Heart right ventricle (tissue), 16 donors: Measurements from ENCODE around the gene MS4A2. TPM values are rescaled to one million over a fixed set of nuclear protein-coding genes. Genes with fewer than 3 reads are reported as not detected.
"Not testable (repeated sequence)": the region's sequence is repeated elsewhere in the genome, so short reads cannot be mapped to it uniquely, and the experiment has no call there.

Experiments used
- ATAC-seq, 8 donors: fragments of 200-7000 bp; cut with Tn5 transposase; one replicate each; pipeline ENCODE4 v1.9.1; 2020; ENCODE audit warnings: mild to moderate bottlenecking in 8 of 8, moderate library complexity in 8 of 8, moderate number of reproducible peaks in 1 of 8
- DNase-seq, 2 donors: peaks; one replicate each; pipeline ENCODE4 v3.0.0-alpha.2; 2020
- H3K27ac ChIP-seq, 10 donors: fragments of 200-600 bp; sonication (generic) in 2 of 10; one replicate each; pipeline versions ENCODE4 v1.5.0 to v1.8.0; 2020 to 2022; ENCODE audit warnings: mild to moderate bottlenecking in 3 of 10
- H3K27me3 ChIP-seq, 7 donors: fragments of 200-600 bp; one replicate each; pipeline ENCODE4 v1.8.0; 2021 to 2022; ENCODE audit warnings: mild to moderate bottlenecking in 2 of 7
- H3K36me3 ChIP-seq, 9 donors: fragments of 200-600 bp; sonication (generic) in 1 of 9; one replicate each; pipeline versions ENCODE4 v1.5.0 to v1.8.0; 2020 to 2022; ENCODE audit warnings: mild to moderate bottlenecking in 2 of 9
- H3K4me1 ChIP-seq, 9 donors: fragments of 200-600 bp; sonication (generic) in 1 of 9; one replicate each; pipeline versions ENCODE4 v1.5.0 to v1.8.0; 2020 to 2022; ENCODE audit warnings: mild to moderate bottlenecking in 4 of 9
- H3K4me3 ChIP-seq, 10 donors: fragments of 200-600 bp; sonication (generic) in 2 of 10; one replicate each; pipeline versions ENCODE4 v1.5.0 to v1.8.0; 2020 to 2022; ENCODE audit warnings: mild to moderate bottlenecking in 7 of 10, moderate library complexity in 2 of 10
- H3K9me3 ChIP-seq, 11 donors: fragments of 200-600 bp in 10 of 11; sonication (generic) in 2 of 11; one replicate each; pipeline versions ENCODE4 v1.5.0 to v1.8.0; 2013 to 2022; ENCODE audit warnings: mild to moderate bottlenecking in 2 of 11, control low read depth in 1 of 11, moderate library complexity in 1 of 11
- CTCF ChIP-seq, 9 donors: fragments of 200-600 bp; sonication (generic) in 2 of 9; IDR thresholded peaks; one replicate each; pipeline versions ENCODE4 v1.5.0 to v1.8.0; 2021 to 2022; ENCODE audit warnings: antibody characterized with exemption in 9 of 9, mild to moderate bottlenecking in 5 of 9, moderate library complexity in 1 of 9
- WGBS, 2 donors: extraction: QIAGEN DNeasy Blood & Tissue Kit; methylation state at CpG; one replicate each; pipeline ENCODE4 v1.1.7; 2013; ENCODE audit warnings: inconsistent platforms in 1 of 2; 5-methylcytosine and 5-hydroxymethylcytosine counted together
- intact Hi-C, 10 donors: fragments of 100-400 bp; cut with DNase I; formaldehyde crosslinking; loops; one replicate each; pipeline versions ENCODE4 v1.11.1 to v1.14.2; 2022
- long read RNA-seq, 3 donors: library from polyadenylated mRNA; unstranded; transcript quantifications; one replicate each; pipeline ENCODE4 v2.0.0, GENCODE V29; 2020 to 2021
- polyA plus RNA-seq, 2 donors: library from polyadenylated mRNA; stranded (reverse); fragments of 200-250 nt; gene quantifications; one replicate each; pipeline ENCODE4 v1.2.3, GENCODE V29; 2013
- total RNA-seq, 10 donors: library from RNA; stranded (reverse); fragmentation: NEBNext Ultra II Directional in 3 of 10; extraction: Animal tissue kit (Norgen Biotek cat#: 25700) in 3 of 10; gene quantifications; one replicate each; pipeline versions ENCODE4 v1.2.1 to v1.2.4, GENCODE V29; 2021 to 2023
- donor health status: Arrhythmogenic right ventricular cardiomyopathy.
- donor health status: ischemic (EF 13 %, LVEDD 7.1; RV severe dilation, severe dysfunction).
- donor health status: healthy with polysubstance abuse.
- donor health status: DM: no; HTN: yes; CAD: no.
- donor health status: DM: no; HTN: no; CAD: no.
- donor health status: ischemic (EF 25% LVEDD 6.9; RV normal size, moderate dysfunction).
- donor health status: ischemic (EF 25% LVEDD 5.7; RV mildly dilated, moderate dysfunction).
- donor health status: healthy.
- donor health status: DM: yes; HTN: yes; CAD: no.
- donor health status: Ischemic cardiomyopathy.
- donor health status: ischemic (EF 35%, LVEDD 5.7; RV mildly dilated, moderate dysfunction).
- donor health status: nonischemic (EF 11% LVEDD 7.7; RV severe dilation, severe dysfunction).
- donor health status: DM: yes; HTN: yes; CAD: no.
- donor health status: PGD.
- donor health status: ischemic (EF 29% LVEDD 5.4; RV normal size, mild dysfunction).
- donor health status: nonischemic (EF 23%, LVEDD 6.1; RV moderate dilation, normal function).

Gene MS4A2
- under 1 TPM in 7 of 10 donors, not detected in 3; 0.20 to 0.79 (median 0.51) TPM for total RNA-seq
- polyA plus RNA-seq: under 1 TPM in 1 of 2 donors, not detected in 1; 0.06 TPM
- long read RNA-seq, donor 1: 0 reads
- long read RNA-seq, donor 2: 0 reads
- long read RNA-seq, donor 3: 0 reads

- H3K27ac ChIP-seq: no peak within 1 kb of the TSS
- TF ChIP-seq CTCF (IDR thresholded peaks at IDR 0.05): no peak
- no peak within 1 kb of the TSS for H3K4me3 ChIP-seq
- peaks cover 0 to 4% (median 0%) of the 10 kb centered on the region in 7 donors for H3K27me3 ChIP-seq
- DNase-seq: no peak
- H3K9me3 ChIP-seq: no peaks in the 10 kb centered on the region
- WGBS, 2 donors: 84 to 90% methylated on average over 1 of the region's 1 CpG
- no peaks in the 10 kb centered on the region for H3K4me1 ChIP-seq
- H3K36me3 ChIP-seq: no peaks in the 10 kb centered on the region
- intact Hi-C loops: no loop called here
- ATAC-seq: no peak
These were observed at the start of gene MS4A2 for GRCh38 chr11:60088364-60088763. Gene MS4A2 (plus strand): TSS chr11:60088664. CDS start chr11:60088766, 102 bp downstream.

- no peaks in the 10 kb centered on the region for H3K36me3 ChIP-seq
- ATAC-seq (no peak), DNase-seq (no peak)
- no peaks in the 10 kb centered on the region for H3K27me3 ChIP-seq
- intact Hi-C loops: no loop called here
- no peak for TF ChIP-seq CTCF (IDR thresholded peaks at IDR 0.05)
- no peak within 1 kb of the TSS for H3K27ac ChIP-seq
- no peak within 1 kb of the TSS for H3K4me3 ChIP-seq
- H3K4me1 ChIP-seq: no peaks in the 10 kb centered on the region
- WGBS, 2 donors: 74 to 75% methylated on average over 8 of the region's 8 CpGs
- no peaks in the 10 kb centered on the region for H3K9me3 ChIP-seq
These were observed 48.4 kb upstream of the MS4A2 start, which contains the start of gene OOSP2 for GRCh38 chr11:60040109-60040508. Gene OOSP2 (plus strand): TSS chr11:60040409. CDS start chr11:60040460, 51 bp downstream.

- H3K27ac ChIP-seq, H3K4me3 ChIP-seq, ATAC-seq, H3K36me3 ChIP-seq, H3K27me3 ChIP-seq, intact Hi-C loops, H3K4me1 ChIP-seq, DNase-seq, H3K9me3 ChIP-seq: not testable (repeated sequence)
These were observed 38.0 kb upstream of the MS4A2 start for GRCh38 chr11:60050422-60050821.

- H3K27ac ChIP-seq, ATAC-seq, DNase-seq, H3K36me3 ChIP-seq, H3K4me1 ChIP-seq, H3K27me3 ChIP-seq, intact Hi-C loops, H3K9me3 ChIP-seq, H3K4me3 ChIP-seq: not testable (repeated sequence)
- 60 to 75% methylated on average over 3 of the region's 3 CpGs for WGBS, 2 donors
These were observed 37.6 kb upstream of the MS4A2 start for GRCh38 chr11:60050839-60051238.

GRCh38 chr11:60056349-60056969 is 32.0 kb upstream of the MS4A2 start, which contains the start of gene MS4A3:
Gene MS4A3 (plus strand): TSS chr11:60056665. CDS start chr11:60061161, 4,496 bp downstream.
- Histone ChIP-seq H3K27ac (no peak within 1 kb of the TSS), H3K4me1 (peaks cover 0 to 10% (median 0%) of the 10 kb centered on the region in 9 donors), H3K9me3 (peaks cover 0 to 10% (median 0%) of the 10 kb centered on the region in 11 donors), H3K36me3 (no peaks in the 10 kb centered on the region), H3K27me3 (no peaks in the 10 kb centered on the region), H3K4me3 (no peak within 1 kb of the TSS)
- intact Hi-C loops: no loop called here
- no peak for TF ChIP-seq CTCF (IDR thresholded peaks at IDR 0.05)
- DNase-seq: no peak
- no peak for ATAC-seq
- WGBS, 2 donors: 47 to 58% methylated on average over 8 of the region's 8 CpGs
